Activated CD8-positive, alpha-beta T cell treated with anti-CD3 and anti-CD28 coated beads, Interleukin-2, amount 10 ng/mL, durations not matched to agents 7 days and 5 days (primary cell): ENCODE data around the gene HP1BP3. TPM values are rescaled to one million over a fixed set of nuclear protein-coding genes. Genes with fewer than 3 reads are reported as not detected.
A peak's percentile ranks its signal among the peaks of the same experiment; 100 is the strongest.

Source experiments
- ATAC-seq: fragments of 150-1000 bp; cut with Tn5 transposase; one replicate; pipeline ENCODE4 v1.10.0; 2021; ENCODE audit warnings: moderate library complexity
- CTCF ChIA-PET: fragments of 350-600 bp; sonication (Branson Sonifier 250); formaldehyde crosslinking; loops from one replicate; lab custom pipeline; 2021; ENCODE audit warnings: antibody characterized with exemption; lab: Charles Lee
- POLR2A ChIA-PET: fragments of 350-600 bp; sonication (Branson Sonifier 250); formaldehyde crosslinking; loops from one replicate; lab custom pipeline; 2021; ENCODE audit warnings: antibody characterized with exemption; lab: Charles Lee
- DNase-seq: peaks from one replicate; pipeline ENCODE4 v3.0.0-alpha.2; 2020
- H3K27ac Mint-ChIP-seq: one replicate; pipeline ENCODE4 v1.8.0; 2021; ENCODE audit warnings: mild to moderate bottlenecking, mixed read lengths
- H3K27me3 Mint-ChIP-seq: one replicate; pipeline ENCODE4 v1.8.0; 2021; ENCODE audit warnings: low read depth, mixed read lengths
- H3K36me3 Mint-ChIP-seq: one replicate; pipeline ENCODE4 v1.8.0; 2021; ENCODE audit warnings: low read depth, mixed read lengths
- H3K4me1 Mint-ChIP-seq: one replicate; pipeline ENCODE4 v1.8.0; 2021; ENCODE audit warnings: low read depth, mixed read lengths
- H3K4me3 Mint-ChIP-seq: one replicate; pipeline ENCODE4 v1.8.0; 2021; ENCODE audit warnings: mild to moderate bottlenecking, mixed read lengths
- H3K9me3 Mint-ChIP-seq: one replicate; pipeline ENCODE4 v1.8.0; 2022; ENCODE audit warnings: mixed read lengths; ENCODE audit not compliant: insufficient read depth
- total RNA-seq, 2 experiments: library from RNA; stranded (reverse); gene quantifications; one replicate each; pipeline ENCODE4 v1.2.3, GENCODE V29; 2021

HP1BP3 gene
- total RNA-seq, 2 experiments from 2014 or later: 316 to 324 TPM

- Mint-ChIP-seq H3K4me1 (peaks cover 18% of the 10 kb centered on the region), H3K4me3 (peak overlapping the region; percentile 86), H3K36me3 (no peaks in the 10 kb centered on the region), H3K27ac (peak overlapping the region; percentile 77), H3K9me3 (no peaks in the 10 kb centered on the region), H3K27me3 (peaks cover 3% of the 10 kb centered on the region)
- DNase-seq: peak; percentile 81
- CTCF ChIA-PET: interaction anchor here (0.6 to 5.5 kb wide), 59 partner anchors 9 to 521 kb away, joined by 3 to 72 read pairs (median 4); partner anchors contain the start of genes DDOST, HP1BP3, KIF17 and SH2D5
- ATAC-seq: peak; percentile 95
- POLR2A ChIA-PET: interaction anchor here (1.0 to 1.1 kb wide), 2 partner anchors 36 to 89 kb away, joined by 3 read pairs; partner anchors contain the start of gene SH2D5
Observed at GRCh38 chr1:20696397-20697333, 90.4 kb downstream of the HP1BP3 start.

DNA sequence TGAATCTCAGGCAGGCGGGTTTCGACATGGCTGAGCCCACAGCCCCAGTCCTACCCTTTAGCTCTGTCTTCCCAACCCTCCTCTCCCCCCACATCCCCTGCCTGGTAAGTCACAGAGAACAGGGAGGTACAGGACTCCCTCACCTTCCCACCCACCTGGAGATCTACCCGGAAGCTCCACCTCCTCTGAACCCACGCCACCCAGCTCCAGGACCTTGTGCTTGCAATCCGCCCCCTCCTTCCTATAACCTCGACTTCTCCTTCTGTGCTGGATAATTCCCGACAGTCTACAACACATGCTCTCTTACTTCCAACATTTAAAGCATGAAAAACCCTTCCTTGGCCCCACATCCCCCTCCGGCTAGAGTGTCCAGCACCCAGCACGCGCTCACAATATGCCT, 91.6 kb downstream of the HP1BP3 start:
- H3K4me1 Mint-ChIP-seq: peaks cover 18% of the 10 kb centered on the region
- ChIA-PET POLR2A (interaction anchor here (0.6 kb wide), 1 partner anchor 110 kb away, joined by 4 read pairs; no protein-coding TSS in a partner anchor), CTCF (interaction anchor here (0.6 to 5.5 kb wide), 5 partner anchors 11 to 499 kb away, joined by 3 to 72 read pairs (median 4); partner anchors contain the start of gene KIF17)
- H3K27ac Mint-ChIP-seq: no peak overlapping the region
- DNase-seq (no peak), ATAC-seq (no peak)
- no peak overlapping the region for H3K4me3 Mint-ChIP-seq
- H3K36me3 Mint-ChIP-seq: no peaks in the 10 kb centered on the region
- no peaks in the 10 kb centered on the region for H3K9me3 Mint-ChIP-seq
- H3K27me3 Mint-ChIP-seq: peaks cover 3% of the 10 kb centered on the region

DNA sequence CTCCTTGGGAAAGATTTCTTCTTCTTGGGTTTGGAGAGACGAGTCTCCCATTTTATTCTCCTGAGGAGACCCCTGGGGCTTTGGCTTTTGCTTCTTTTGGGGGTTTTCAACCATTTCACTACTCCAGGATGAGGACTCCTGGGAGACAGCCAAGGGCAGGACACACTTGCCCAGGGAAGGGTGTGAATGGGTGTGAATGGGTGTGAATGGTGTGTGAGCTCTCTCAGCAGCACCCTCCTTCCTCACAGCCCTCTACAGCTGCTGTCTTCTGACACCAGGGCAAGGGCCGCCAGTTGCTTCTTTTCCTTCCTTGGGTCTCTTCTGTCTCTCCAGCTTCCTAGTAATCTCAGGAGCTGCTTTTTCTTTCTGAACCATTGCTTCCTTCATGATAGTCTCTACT, 93.5 kb downstream of the HP1BP3 start:
- ChIA-PET POLR2A (no interaction called here), CTCF (interaction anchor here (5.5 kb wide), 1 partner anchor 501 kb away, joined by 72 read pairs; no protein-coding TSS in a partner anchor)
- ATAC-seq (no peak), DNase-seq (no peak)
- Mint-ChIP-seq H3K4me3 (no peak overlapping the region), H3K27ac (no peak overlapping the region), H3K36me3 (no peaks in the 10 kb centered on the region), H3K9me3 (no peaks in the 10 kb centered on the region), H3K4me1 (peaks cover 18% of the 10 kb centered on the region), H3K27me3 (peaks cover 3% of the 10 kb centered on the region)

Other genes with a start within 250 kb of the HP1BP3 start
- gene FAM43B, start 234.7 kb downstream of the HP1BP3 start, total RNA-seq: not detected
- gene CDA, start 198.2 kb downstream of the HP1BP3 start, total RNA-seq: not detected
- 1 to 10 TPM; 3.3 to 3.6 TPM for gene PINK1, start 153.8 kb downstream of the HP1BP3 start, total RNA-seq
- gene DDOST, start 125.9 kb downstream of the HP1BP3 start, total RNA-seq: 100 to 1,000 TPM; 163 to 166 TPM
- gene KIF17, start 69.3 kb downstream of the HP1BP3 start, total RNA-seq: not detected
- under 1 TPM in 1 of 2 experiments, not detected in 1; 0.05 TPM for gene SH2D5, start 54.6 kb downstream of the HP1BP3 start, total RNA-seq